ENCODE measurements around the gene RAB4B.

Gene RAB4B

DNA sequence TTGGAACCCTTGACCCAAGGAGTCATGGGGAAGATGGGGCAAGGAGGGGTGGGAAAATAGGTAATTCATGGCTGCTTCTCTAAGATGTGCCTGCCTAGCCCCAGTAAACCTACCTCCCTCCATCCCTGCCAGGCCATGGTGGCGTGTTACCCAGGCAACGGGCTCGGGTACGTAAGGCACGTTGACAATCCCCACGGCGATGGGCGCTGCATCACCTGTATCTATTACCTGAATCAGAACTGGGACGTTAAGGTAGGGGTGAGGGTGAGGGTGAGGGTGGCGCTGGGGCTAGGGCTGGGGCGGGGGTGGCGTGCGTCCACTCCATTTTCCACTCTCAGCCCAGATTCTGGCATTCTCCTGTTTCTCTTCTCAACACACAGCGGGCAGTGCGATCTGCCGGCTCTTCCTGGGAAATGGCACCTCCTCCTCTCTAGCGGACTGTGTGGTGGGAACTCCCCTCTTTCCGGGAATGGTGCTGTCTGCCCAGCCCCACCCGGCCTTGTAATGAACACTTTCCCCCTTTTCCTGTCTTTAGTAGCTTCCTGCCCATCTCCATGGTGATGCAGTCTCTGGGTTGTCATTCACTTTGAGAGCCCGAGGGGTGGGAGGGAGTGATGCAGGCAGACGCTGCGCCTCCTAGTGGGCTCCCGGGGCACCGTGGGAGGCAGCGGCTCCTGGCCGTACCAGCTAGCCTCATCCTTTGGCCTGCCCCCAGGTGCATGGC is 28.5 kb downstream of the RAB4B start (continued):
- TF ChIP-seq ZNF623 (tag by site-specific recombination; IDR thresholded peaks at IDR 0.05) (no peak), ZNF10 (tag by site-specific recombination; IDR thresholded peaks at IDR 0.05) (no peak), GLIS1 (tag by site-specific recombination; IDR thresholded peaks at IDR 0.05) (peak; percentile 93), ZNF335 (tag by site-specific recombination; conservative IDR thresholded peaks at IDR 0.05) (no peak), ZNF626 (tag by site-specific recombination; IDR thresholded peaks at IDR 0.05) (no peak), ZBTB21 (tag by site-specific recombination; IDR thresholded peaks at IDR 0.05) (0 out of 2 replicates have a peak, but pooled peaks have one; percentile 23), ZNF2 (tag by site-specific recombination; IDR thresholded peaks at IDR 0.05) (peak; percentile 84), ZNF426 (tag by site-specific recombination; IDR thresholded peaks at IDR 0.05) (no peak), ZNF248 (tag by site-specific recombination; IDR thresholded peaks at IDR 0.05) (no peak), ZNF658 (tag by site-specific recombination; IDR thresholded peaks at IDR 0.05) (no peak), ZNF555 (tag by site-specific recombination; conservative IDR thresholded peaks at IDR 0.05) (no peak), ZSCAN23 (tag by site-specific recombination; IDR thresholded peaks at IDR 0.05) (peak; percentile 99), ZFP69B (tag by site-specific recombination; IDR thresholded peaks at IDR 0.05) (peak; percentile 90), GLI4 (tag by site-specific recombination; IDR thresholded peaks at IDR 0.05) (no peak), ZNF585B (tag by site-specific recombination; IDR thresholded peaks at IDR 0.05) (no peak), ZNF155 (tag by site-specific recombination; IDR thresholded peaks at IDR 0.05) (no peak), ZNF521 (tag by site-specific recombination; IDR thresholded peaks at IDR 0.05) (no peak), ZNF561 (tag by site-specific recombination; IDR thresholded peaks at IDR 0.05; ENCODE audit: borderline replicate concordance) (peak; percentile 92; the same call in 1 of the 2 replicates), BCL11A (tag by site-specific recombination; IDR thresholded peaks at IDR 0.05; ENCODE audit: low read depth) (no peak), KLF16 (tag by site-specific recombination; IDR thresholded peaks at IDR 0.05) (peak; percentile 95), ZNF19 (tag by site-specific recombination; IDR thresholded peaks at IDR 0.05; ENCODE audit: low read depth) (no peak), REPIN1 (tag by site-specific recombination; IDR thresholded peaks at IDR 0.05; ENCODE audit: low read depth) (no peak), ZNF23 (tag by site-specific recombination; IDR thresholded peaks at IDR 0.05; ENCODE audit: borderline replicate concordance) (no peak), ZFP37 (tag by site-specific recombination; IDR thresholded peaks at IDR 0.05) (peak; percentile 42; the same call in 1 of the 2 replicates)
- TF ChIP-seq, protein P1, sequence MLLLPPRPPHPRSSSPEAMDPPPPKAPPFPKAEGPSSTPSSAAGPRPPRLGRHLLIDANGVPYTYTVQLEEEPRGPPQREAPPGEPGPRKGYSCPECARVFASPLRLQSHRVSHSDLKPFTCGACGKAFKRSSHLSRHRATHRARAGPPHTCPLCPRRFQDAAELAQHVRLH (tag by site-specific recombination; IDR thresholded peaks at IDR 0.05), result peak; percentile 35
- TF ChIP-seq, protein P2, sequence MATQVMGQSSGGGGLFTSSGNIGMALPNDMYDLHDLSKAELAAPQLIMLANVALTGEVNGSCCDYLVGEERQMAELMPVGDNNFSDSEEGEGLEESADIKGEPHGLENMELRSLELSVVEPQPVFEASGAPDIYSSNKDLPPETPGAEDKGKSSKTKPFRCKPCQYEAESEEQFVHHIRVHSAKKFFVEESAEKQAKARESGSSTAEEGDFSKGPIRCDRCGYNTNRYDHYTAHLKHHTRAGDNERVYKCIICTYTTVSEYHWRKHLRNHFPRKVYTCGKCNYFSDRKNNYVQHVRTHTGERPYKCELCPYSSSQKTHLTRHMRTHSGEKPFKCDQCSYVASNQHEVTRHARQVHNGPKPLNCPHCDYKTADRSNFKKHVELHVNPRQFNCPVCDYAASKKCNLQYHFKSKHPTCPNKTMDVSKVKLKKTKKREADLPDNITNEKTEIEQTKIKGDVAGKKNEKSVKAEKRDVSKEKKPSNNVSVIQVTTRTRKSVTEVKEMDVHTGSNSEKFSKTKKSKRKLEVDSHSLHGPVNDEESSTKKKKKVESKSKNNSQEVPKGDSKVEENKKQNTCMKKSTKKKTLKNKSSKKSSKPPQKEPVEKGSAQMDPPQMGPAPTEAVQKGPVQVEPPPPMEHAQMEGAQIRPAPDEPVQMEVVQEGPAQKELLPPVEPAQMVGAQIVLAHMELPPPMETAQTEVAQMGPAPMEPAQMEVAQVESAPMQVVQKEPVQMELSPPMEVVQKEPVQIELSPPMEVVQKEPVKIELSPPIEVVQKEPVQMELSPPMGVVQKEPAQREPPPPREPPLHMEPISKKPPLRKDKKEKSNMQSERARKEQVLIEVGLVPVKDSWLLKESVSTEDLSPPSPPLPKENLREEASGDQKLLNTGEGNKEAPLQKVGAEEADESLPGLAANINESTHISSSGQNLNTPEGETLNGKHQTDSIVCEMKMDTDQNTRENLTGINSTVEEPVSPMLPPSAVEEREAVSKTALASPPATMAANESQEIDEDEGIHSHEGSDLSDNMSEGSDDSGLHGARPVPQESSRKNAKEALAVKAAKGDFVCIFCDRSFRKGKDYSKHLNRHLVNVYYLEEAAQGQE (tag by site-specific recombination; IDR thresholded peaks at IDR 0.05), result no peak
- TF ChIP-seq, protein P3, sequence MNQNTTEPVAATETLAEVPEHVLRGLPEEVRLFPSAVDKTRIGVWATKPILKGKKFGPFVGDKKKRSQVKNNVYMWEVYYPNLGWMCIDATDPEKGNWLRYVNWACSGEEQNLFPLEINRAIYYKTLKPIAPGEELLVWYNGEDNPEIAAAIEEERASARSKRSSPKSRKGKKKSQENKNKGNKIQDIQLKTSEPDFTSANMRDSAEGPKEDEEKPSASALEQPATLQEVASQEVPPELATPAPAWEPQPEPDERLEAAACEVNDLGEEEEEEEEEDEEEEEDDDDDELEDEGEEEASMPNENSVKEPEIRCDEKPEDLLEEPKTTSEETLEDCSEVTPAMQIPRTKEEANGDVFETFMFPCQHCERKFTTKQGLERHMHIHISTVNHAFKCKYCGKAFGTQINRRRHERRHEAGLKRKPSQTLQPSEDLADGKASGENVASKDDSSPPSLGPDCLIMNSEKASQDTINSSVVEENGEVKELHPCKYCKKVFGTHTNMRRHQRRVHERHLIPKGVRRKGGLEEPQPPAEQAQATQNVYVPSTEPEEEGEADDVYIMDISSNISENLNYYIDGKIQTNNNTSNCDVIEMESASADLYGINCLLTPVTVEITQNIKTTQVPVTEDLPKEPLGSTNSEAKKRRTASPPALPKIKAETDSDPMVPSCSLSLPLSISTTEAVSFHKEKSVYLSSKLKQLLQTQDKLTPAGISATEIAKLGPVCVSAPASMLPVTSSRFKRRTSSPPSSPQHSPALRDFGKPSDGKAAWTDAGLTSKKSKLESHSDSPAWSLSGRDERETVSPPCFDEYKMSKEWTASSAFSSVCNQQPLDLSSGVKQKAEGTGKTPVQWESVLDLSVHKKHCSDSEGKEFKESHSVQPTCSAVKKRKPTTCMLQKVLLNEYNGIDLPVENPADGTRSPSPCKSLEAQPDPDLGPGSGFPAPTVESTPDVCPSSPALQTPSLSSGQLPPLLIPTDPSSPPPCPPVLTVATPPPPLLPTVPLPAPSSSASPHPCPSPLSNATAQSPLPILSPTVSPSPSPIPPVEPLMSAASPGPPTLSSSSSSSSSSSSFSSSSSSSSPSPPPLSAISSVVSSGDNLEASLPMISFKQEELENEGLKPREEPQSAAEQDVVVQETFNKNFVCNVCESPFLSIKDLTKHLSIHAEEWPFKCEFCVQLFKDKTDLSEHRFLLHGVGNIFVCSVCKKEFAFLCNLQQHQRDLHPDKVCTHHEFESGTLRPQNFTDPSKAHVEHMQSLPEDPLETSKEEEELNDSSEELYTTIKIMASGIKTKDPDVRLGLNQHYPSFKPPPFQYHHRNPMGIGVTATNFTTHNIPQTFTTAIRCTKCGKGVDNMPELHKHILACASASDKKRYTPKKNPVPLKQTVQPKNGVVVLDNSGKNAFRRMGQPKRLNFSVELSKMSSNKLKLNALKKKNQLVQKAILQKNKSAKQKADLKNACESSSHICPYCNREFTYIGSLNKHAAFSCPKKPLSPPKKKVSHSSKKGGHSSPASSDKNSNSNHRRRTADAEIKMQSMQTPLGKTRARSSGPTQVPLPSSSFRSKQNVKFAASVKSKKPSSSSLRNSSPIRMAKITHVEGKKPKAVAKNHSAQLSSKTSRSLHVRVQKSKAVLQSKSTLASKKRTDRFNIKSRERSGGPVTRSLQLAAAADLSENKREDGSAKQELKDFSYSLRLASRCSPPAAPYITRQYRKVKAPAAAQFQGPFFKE (tag by site-specific recombination; IDR thresholded peaks at IDR 0.05; ENCODE audit: borderline replicate concordance), result 0 out of 2 replicates have a peak, but pooled peaks have one; percentile 56
- TF ChIP-seq, protein P4, sequence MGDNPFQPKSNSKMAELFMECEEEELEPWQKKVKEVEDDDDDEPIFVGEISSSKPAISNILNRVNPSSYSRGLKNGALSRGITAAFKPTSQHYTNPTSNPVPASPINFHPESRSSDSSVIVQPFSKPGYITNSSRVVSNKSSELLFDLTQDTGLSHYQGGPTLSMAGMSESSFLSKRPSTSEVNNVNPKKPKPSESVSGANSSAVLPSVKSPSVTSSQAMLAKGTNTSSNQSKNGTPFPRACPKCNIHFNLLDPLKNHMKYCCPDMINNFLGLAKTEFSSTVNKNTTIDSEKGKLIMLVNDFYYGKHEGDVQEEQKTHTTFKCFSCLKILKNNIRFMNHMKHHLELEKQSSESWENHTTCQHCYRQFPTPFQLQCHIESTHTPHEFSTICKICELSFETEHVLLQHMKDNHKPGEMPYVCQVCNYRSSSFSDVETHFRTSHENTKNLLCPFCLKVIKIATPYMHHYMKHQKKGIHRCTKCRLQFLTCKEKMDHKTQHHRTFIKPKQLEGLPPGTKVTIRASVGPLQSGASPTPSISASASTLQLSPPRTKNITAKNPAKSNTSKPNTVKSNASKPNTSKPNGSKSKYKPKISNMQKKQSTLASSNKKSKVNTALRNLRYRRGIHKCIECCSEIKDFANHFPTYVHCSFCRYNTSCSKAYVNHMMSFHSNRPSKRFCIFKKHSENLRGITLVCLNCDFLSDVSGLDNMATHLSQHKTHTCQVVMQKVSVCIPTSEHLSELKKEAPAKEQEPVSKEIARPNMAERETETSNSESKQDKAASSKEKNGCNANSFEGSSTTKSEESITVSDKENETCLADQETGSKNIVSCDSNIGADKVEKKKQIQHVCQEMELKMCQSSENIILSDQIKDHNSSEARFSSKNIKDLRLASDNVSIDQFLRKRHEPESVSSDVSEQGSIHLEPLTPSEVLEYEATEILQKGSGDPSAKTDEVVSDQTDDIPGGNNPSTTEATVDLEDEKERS (tag by site-specific recombination; IDR thresholded peaks at IDR 0.05), result no peak
